Measurements from ENCODE around the gene ARHGAP31. TPM values are rescaled to one million over a fixed set of nuclear protein-coding genes. Genes with fewer than 3 reads are reported as not detected.

Gene ARHGAP31
- total and polyA plus RNA-seq, 7 donors: 1.9 to 13.2 (median 5.3) TPM

DNA sequence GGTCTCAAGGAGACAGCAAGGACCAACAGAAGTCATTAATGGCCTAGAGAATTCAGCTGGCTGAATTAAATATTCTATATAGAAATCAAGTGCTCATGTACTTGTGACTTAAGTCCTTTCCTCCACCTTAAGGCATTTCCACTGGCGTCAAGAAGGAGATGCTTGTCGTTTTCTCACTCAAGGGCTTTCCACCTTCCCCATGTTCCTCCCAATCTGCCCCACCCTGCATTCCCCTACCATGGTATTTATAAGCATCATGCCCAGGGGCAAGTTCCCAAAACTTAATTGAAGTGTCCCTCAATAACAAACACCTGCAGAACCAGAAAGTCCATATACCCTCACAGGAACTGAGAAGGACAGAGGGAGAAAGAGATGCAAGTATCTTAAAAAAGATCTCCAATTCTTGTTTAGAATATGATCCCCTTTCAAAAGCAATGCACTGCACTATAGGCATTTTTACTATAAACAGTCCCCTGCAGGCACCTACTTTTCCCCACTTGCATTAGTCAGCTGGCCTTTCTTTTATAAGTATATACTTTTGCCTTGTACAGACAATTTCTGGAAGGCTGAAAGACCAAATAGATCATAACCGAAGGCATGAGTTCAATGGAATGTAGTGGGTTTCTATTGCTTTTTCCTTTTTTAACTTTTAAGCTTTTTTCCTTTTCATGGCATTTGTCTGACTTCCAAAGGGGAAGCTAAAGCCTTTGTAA is 139.6 kb downstream of the ARHGAP31 start:
- TF ChIP-seq, protein P1, sequence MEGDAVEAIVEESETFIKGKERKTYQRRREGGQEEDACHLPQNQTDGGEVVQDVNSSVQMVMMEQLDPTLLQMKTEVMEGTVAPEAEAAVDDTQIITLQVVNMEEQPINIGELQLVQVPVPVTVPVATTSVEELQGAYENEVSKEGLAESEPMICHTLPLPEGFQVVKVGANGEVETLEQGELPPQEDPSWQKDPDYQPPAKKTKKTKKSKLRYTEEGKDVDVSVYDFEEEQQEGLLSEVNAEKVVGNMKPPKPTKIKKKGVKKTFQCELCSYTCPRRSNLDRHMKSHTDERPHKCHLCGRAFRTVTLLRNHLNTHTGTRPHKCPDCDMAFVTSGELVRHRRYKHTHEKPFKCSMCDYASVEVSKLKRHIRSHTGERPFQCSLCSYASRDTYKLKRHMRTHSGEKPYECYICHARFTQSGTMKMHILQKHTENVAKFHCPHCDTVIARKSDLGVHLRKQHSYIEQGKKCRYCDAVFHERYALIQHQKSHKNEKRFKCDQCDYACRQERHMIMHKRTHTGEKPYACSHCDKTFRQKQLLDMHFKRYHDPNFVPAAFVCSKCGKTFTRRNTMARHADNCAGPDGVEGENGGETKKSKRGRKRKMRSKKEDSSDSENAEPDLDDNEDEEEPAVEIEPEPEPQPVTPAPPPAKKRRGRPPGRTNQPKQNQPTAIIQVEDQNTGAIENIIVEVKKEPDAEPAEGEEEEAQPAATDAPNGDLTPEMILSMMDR (IDR thresholded peaks at IDR 0.05): no peak
- ATAC-seq: no peak
- H3K9me3 ChIP-seq: peaks cover 11% of the 10 kb centered on the region
- WGBS, 3 donors: 91 to 93% (median 92%) methylated on average over 3 of the region's 3 CpGs
- no peak for DNase-seq
- H3K4me3 ChIP-seq: no peak overlapping the region
- H3K4me1 ChIP-seq: no peaks in the 10 kb centered on the region
- H3K36me3 ChIP-seq (ENCODE audit: insufficient read depth in 1 of 2, low read depth in 1 of 2): peaks cover 27 to 98% of the 10 kb centered on the region in 2 donors
- intact Hi-C loops (cut with DNase I): no loop called here
- no peak overlapping the region for H3K27ac ChIP-seq
- H3K27me3 ChIP-seq (ENCODE audit: insufficient read depth in 3 of 3, low read length in 2 of 3): no peaks in the 10 kb centered on the region

DNA sequence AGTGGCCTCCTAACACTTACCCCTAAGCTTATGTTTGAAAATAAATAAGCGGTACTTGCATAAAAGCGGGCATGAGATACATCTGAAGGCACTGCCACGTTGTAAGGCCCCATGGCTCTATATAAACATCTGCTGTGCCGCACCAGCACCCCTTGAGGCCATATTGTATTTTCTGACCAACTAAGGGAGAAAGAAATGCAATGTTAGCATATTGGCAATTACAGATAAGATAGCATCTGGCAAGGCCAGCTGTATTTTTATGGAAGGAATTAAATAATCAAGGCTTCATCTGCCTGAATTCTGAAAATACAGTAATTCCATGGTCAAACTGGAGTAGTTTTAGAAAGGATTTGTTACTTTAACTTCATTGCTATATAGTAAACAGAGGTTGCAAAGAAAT is 140.5 kb downstream of the ARHGAP31 start:
- Histone ChIP-seq H3K4me1 (no peaks in the 10 kb centered on the region), H3K27ac (no peak overlapping the region), H3K4me3 (no peak overlapping the region), H3K9me3 (peaks cover 2% of the 10 kb centered on the region), H3K27me3 (ENCODE audit: insufficient read depth in 3 of 3, low read length in 2 of 3) (no peaks in the 10 kb centered on the region), H3K36me3 (ENCODE audit: insufficient read depth in 1 of 2, low read depth in 1 of 2) (peaks cover 24 to 89% of the 10 kb centered on the region in 2 donors)
- ATAC-seq: no peak
- DNase-seq: no peak
- TF ChIP-seq, protein P1 (IDR thresholded peaks at IDR 0.05): no peak
- intact Hi-C loops (cut with DNase I): no loop called here
- WGBS, 3 donors: 97 to 98% (median 97%) methylated on average over 4 of the region's 4 CpGs

DNA sequence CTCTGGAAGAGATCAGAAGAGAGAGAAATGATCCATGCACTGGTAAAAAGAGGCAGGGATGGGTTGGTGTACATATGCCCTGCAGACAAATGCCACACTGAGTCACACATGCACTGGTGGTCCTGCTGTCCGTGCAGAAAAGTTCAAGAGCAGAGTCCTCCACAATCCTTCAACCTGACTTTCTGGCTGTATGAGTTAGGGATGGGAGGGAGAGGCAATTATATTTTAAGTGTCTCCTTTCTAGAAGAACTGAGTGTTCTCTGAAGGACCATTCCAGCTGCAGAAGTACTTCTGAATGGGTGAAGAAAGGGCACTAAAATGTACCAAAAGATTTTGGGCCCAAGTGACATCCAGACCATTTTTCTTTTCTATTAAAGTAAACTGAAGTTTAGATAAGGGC is 142.8 kb downstream of the ARHGAP31 start:
- Histone ChIP-seq H3K4me3 (no peak overlapping the region), H3K36me3 (ENCODE audit: insufficient read depth in 1 of 2, low read depth in 1 of 2) (peaks cover 7 to 76% of the 10 kb centered on the region in 2 donors), H3K27ac (no peak overlapping the region), H3K4me1 (no peaks in the 10 kb centered on the region), H3K27me3 (ENCODE audit: insufficient read depth in 3 of 3, low read length in 2 of 3) (no peaks in the 10 kb centered on the region), H3K9me3 (no peaks in the 10 kb centered on the region)
- no peak for ATAC-seq
- WGBS, 3 donors: 88 to 97% (median 88%) methylated on average over 1 of the region's 1 CpG
- TF ChIP-seq, protein P1 (IDR thresholded peaks at IDR 0.05): no peak
- no peak for DNase-seq
- intact Hi-C loops (cut with DNase I): no loop called here

- H3K36me3 ChIP-seq (ENCODE audit: insufficient read depth in 1 of 2, low read depth in 1 of 2): peaks cover 7 to 68% of the 10 kb centered on the region in 2 donors
Measured at GRCh38 chr3:119437691-119438258, 143.6 kb downstream of the ARHGAP31 start.

More at GRCh38 chr3:119437691-119438258, 143.6 kb downstream of the ARHGAP31 start:
- ATAC-seq (no peak), DNase-seq (no peak)
- H3K4me1 ChIP-seq: no peaks in the 10 kb centered on the region
- intact Hi-C loops (cut with DNase I): no loop called here
- no peaks in the 10 kb centered on the region for H3K9me3 ChIP-seq
- H3K27ac ChIP-seq: no peak overlapping the region
- TF ChIP-seq, protein P1 (IDR thresholded peaks at IDR 0.05): no peak
- no peaks in the 10 kb centered on the region for H3K27me3 ChIP-seq (ENCODE audit: insufficient read depth in 3 of 3, low read length in 2 of 3)
- WGBS, 3 donors: 93 to 97% (median 94%) methylated on average over 6 of the region's 6 CpGs
- H3K4me3 ChIP-seq: no peak overlapping the region
